Stomach smooth muscle (tissue), 2 donors: ENCODE results near the gene HOGA1.

Experiments
- H3K27ac ChIP-seq: one replicate; pipeline ENCODE4 v1.7.0; 2013; ENCODE audit warnings: mild to moderate bottlenecking, low read length, inconsistent platforms
- H3K27me3 ChIP-seq, 2 donors: one replicate each; pipeline ENCODE4 v1.7.0; 2013; ENCODE audit warnings: low read length in 2 of 2; ENCODE audit not compliant: insufficient read depth in 2 of 2, control insufficient read depth in 1 of 2
- H3K36me3 ChIP-seq, 2 donors: one replicate each; pipeline ENCODE4 v1.7.0; 2013; ENCODE audit warnings: low read length in 2 of 2; ENCODE audit not compliant: control insufficient read depth in 2 of 2, insufficient read depth in 2 of 2
- H3K4me1 ChIP-seq: one replicate; pipeline ENCODE4 v1.7.0; 2013; ENCODE audit warnings: low read length; ENCODE audit not compliant: control insufficient read depth, insufficient read depth
- H3K4me3 ChIP-seq, 2 donors: one replicate each; pipeline ENCODE4 v1.7.0; 2013; ENCODE audit warnings: low read length in 2 of 2
- H3K9ac ChIP-seq, 2 donors: one replicate each; pipeline ENCODE4 v1.7.0; 2013; ENCODE audit warnings: low read length in 2 of 2, mild to moderate bottlenecking in 1 of 2
- H3K9me3 ChIP-seq, 2 donors: one replicate each; pipeline ENCODE4 v1.7.0; 2013; ENCODE audit warnings: low read length in 2 of 2; ENCODE audit not compliant: control insufficient read depth in 2 of 2
- donor health status: healthy.
- donor health status: Pancreatic carcinoma.

Gene HOGA1

GRCh38 chr10:97597778-97598177 lies 13.6 kb downstream of the HOGA1 start:
- H3K27me3 ChIP-seq = no peaks in the 10 kb centered on the region
- no peaks in the 10 kb centered on the region for H3K36me3 ChIP-seq
- no peak overlapping the region for H3K9ac ChIP-seq
- H3K4me3 ChIP-seq = no peak overlapping the region
- no peak overlapping the region for H3K27ac ChIP-seq
- peaks cover 13% of the 10 kb centered on the region for H3K4me1 ChIP-seq
- no peaks in the 10 kb centered on the region for H3K9me3 ChIP-seq

DNA sequence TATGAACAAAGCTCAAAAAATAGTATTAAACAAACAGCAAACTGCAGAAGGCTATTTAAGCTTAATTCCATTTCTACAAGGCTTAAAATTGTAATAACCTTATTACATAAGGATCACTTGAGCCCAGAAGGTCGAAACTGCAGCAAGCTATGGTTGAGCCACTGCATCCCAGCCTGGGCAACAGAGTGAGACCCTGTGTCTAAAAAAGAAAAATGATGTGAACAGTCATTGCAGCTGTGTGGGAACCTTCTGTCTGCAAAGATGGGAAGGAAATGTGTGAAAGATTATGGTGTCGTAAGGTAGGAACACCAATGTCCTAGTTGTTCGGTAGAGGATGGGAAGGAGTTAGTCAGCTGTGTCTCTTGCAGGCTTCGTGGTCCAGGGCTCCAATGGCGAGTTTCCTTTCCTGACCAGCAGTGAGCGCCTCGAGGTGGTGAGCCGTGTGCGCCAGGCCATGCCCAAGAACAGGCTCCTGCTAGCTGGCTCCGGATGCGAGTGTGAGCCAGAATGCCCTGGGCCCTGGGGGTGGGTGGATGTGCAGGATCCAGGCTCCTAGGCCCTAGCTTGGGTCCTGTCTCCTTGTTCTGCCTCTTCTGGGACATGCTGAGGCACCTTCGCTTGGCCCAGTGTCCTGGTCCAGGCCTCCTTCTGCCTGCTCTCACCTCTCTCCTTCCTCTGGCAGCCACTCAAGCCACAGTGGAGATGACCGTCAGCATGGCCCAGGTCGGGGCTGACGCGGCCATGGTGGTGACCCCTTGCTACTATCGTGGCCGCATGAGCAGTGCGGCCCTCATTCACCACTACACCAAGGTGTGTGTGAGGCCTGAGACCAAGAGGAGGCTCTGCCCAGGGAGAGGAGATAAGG lies 14.4 kb downstream of the HOGA1 start:
- Histone ChIP-seq H3K4me3 (no peak overlapping the region), H3K27ac (no peak overlapping the region), H3K9ac (no peak overlapping the region), H3K27me3 (no peaks in the 10 kb centered on the region), H3K36me3 (no peaks in the 10 kb centered on the region), H3K9me3 (no peaks in the 10 kb centered on the region), H3K4me1 (peaks cover 13% of the 10 kb centered on the region)

- peaks cover 13% of the 10 kb centered on the region for H3K4me1 ChIP-seq
- H3K36me3 ChIP-seq = no peaks in the 10 kb centered on the region
- no peaks in the 10 kb centered on the region for H3K27me3 ChIP-seq
- no peak overlapping the region for H3K9ac ChIP-seq
- no peak overlapping the region for H3K27ac ChIP-seq
- H3K9me3 ChIP-seq = no peaks in the 10 kb centered on the region
- H3K4me3 ChIP-seq = no peak overlapping the region
Observed at GRCh38 chr10:97599272-97599619, 15.1 kb downstream of the HOGA1 start.

GRCh38 chr10:97600616-97601015 lies 16.4 kb downstream of the HOGA1 start:
- H3K27me3 ChIP-seq = no peaks in the 10 kb centered on the region
- no peak overlapping the region for H3K9ac ChIP-seq
- no peak overlapping the region for H3K4me3 ChIP-seq
- H3K4me1 ChIP-seq = peaks cover 12% of the 10 kb centered on the region
- H3K27ac ChIP-seq = no peak overlapping the region
- H3K36me3 ChIP-seq = no peaks in the 10 kb centered on the region
- no peaks in the 10 kb centered on the region for H3K9me3 ChIP-seq

GRCh38 chr10:97601268-97602215 lies 17.4 kb downstream of the HOGA1 start:
- H3K4me3 ChIP-seq = no peak overlapping the region
- H3K27me3 ChIP-seq = no peaks in the 10 kb centered on the region
- no peaks in the 10 kb centered on the region for H3K9me3 ChIP-seq
- H3K9ac ChIP-seq = no peak overlapping the region
- H3K36me3 ChIP-seq = no peaks in the 10 kb centered on the region
- H3K4me1 ChIP-seq = peaks cover 3% of the 10 kb centered on the region
- H3K27ac ChIP-seq = no peak overlapping the region

DNA sequence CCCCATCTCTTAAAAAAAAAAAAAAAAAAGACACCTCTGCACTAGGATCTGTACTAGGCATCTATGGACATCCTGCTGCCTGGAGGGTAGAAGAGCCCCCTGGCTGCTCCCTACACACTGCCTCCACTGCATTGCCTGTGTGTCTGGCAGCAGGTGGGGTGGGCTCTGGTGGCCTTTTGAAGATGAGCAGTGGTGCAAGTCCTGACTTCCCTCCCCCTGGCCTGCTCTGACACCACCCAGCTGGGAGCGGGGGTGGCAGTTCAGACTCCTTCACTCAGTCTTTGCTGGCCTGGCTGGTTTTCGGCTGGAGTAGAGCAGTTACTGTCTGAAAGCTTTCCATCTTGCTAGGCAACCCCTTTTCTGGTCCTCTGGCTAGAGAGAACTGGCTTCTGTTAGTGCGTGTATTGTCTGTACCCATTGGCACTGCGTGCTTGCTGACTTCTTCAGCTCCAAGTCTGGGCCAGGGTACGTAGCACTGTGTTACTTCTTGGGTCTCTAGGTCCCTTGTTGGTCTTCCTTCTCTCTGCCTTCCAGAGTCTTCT lies 23.0 kb downstream of the HOGA1 start:
- Histone ChIP-seq H3K4me1 (no peaks in the 10 kb centered on the region), H3K9me3 (no peaks in the 10 kb centered on the region), H3K36me3 (no peaks in the 10 kb centered on the region), H3K9ac (no peak overlapping the region), H3K27me3 (no peaks in the 10 kb centered on the region), H3K27ac (no peak overlapping the region), H3K4me3 (no peak overlapping the region)

- no peak overlapping the region for H3K9ac ChIP-seq
- H3K4me1 ChIP-seq = no peaks in the 10 kb centered on the region
- H3K4me3 ChIP-seq = no peak overlapping the region
- H3K27ac ChIP-seq = no peak overlapping the region
- H3K9me3 ChIP-seq = no peaks in the 10 kb centered on the region
- no peaks in the 10 kb centered on the region for H3K27me3 ChIP-seq
- no peaks in the 10 kb centered on the region for H3K36me3 ChIP-seq
Observed at GRCh38 chr10:97608991-97609561, 24.9 kb downstream of the HOGA1 start.

DNA sequence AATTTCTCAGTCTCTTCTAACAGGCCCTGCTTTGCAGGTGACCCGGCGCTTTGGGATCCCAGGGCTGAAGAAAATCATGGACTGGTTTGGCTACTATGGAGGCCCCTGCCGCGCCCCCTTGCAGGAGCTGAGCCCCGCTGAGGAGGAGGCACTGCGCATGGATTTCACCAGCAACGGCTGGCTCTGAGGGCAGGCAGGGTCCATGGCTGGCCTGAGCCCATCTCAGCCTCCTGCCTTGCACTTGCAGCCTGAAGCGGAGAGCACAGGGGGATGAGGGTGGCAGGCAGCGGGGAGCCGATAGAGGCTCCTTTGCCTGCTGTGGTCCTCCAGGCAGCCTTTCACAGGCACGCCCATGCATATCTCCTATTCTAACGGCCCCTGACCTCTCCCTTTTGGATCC lies 27.3 kb downstream of the HOGA1 start:
- no peak overlapping the region for H3K4me3 ChIP-seq
- no peak overlapping the region for H3K27ac ChIP-seq
- H3K36me3 ChIP-seq = peaks cover 0 to 6% of the 10 kb centered on the region in 2 donors
- H3K27me3 ChIP-seq = no peaks in the 10 kb centered on the region
- H3K9me3 ChIP-seq = no peaks in the 10 kb centered on the region
- H3K4me1 ChIP-seq = no peaks in the 10 kb centered on the region
- no peak overlapping the region for H3K9ac ChIP-seq

DNA sequence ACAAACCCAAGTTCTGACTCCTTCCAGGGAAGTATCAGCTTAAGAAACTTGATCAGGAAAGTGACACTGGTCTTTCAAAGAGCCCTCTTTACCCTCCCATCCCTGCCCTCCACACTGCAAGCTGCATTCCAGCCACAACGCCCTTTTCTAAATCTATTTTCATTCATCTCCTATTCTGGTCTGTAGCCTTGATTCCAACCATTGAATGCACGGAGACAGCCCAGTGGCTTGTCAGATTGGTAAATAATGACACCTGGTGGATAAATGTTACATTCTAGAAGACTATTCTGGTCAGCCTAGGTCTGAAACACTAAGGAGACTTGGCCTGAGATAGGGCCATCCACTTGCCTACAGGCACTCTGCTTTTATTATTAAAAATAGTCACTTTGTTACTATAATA lies 28.2 kb downstream of the HOGA1 start:
- H3K9ac ChIP-seq = no peak overlapping the region
- peaks cover 0 to 6% of the 10 kb centered on the region in 2 donors for H3K36me3 ChIP-seq
- no peaks in the 10 kb centered on the region for H3K4me1 ChIP-seq
- no peak overlapping the region for H3K4me3 ChIP-seq
- no peak overlapping the region for H3K27ac ChIP-seq
- no peaks in the 10 kb centered on the region for H3K9me3 ChIP-seq
- no peaks in the 10 kb centered on the region for H3K27me3 ChIP-seq

GRCh38 chr10:97618285-97618684 lies 34.1 kb downstream of the HOGA1 start:
- Histone ChIP-seq H3K36me3 (peaks cover 0 to 6% of the 10 kb centered on the region in 2 donors), H3K4me3 (no peak overlapping the region), H3K9me3 (no peaks in the 10 kb centered on the region), H3K27ac (no peak overlapping the region), H3K4me1 (no peaks in the 10 kb centered on the region), H3K27me3 (no peaks in the 10 kb centered on the region), H3K9ac (no peak overlapping the region)
